Fibroblast of skin of scalp (primary cell): ENCODE results near the gene ZNF518B. TPM values are rescaled to one million over a fixed set of nuclear protein-coding genes. Genes with fewer than 3 reads are reported as not detected.

Source experiments
- DNase-seq: peaks from one replicate; pipeline ENCODE4 v3.0.0-alpha.2; 2013
- polyA plus RNA-seq, 2 experiments: library from polyadenylated mRNA; unstranded; fragments of 120-200 nt; gene quantifications; one replicate each; pipeline ENCODE4 v1.2.1, GENCODE V29; 2013; ENCODE audit not compliant: insufficient read length in 2 of 2

ZNF518B gene
- 15.0 TPM for polyA plus RNA-seq (2013, experiment 1 of 2; ENCODE audit: insufficient read length)
- 17.3 TPM for polyA plus RNA-seq (2013, experiment 2 of 2; ENCODE audit: insufficient read length)

GRCh38 chr4:10457255-10457801 lies at the start of gene ZNF518B:
Gene ZNF518B (minus strand): TSS chr4:10457426. CDS start chr4:10446328, 11,098 bp downstream.
- peak; percentile 79 for DNase-seq

GRCh38 chr4:10506077-10506476 lies 48.9 kb upstream of the ZNF518B start:
- no peak for DNase-seq

GRCh38 chr4:10504570-10505179 lies 47.4 kb upstream of the ZNF518B start:
- DNase-seq: no peak

- DNase-seq: no peak
Measured at GRCh38 chr4:10502717-10503116, 45.5 kb upstream of the ZNF518B start.

- DNase-seq: no peak
Measured at GRCh38 chr4:10500776-10501175, 43.5 kb upstream of the ZNF518B start.

GRCh38 chr4:10496200-10496599 lies 39.0 kb upstream of the ZNF518B start:
- no peak for DNase-seq

GRCh38 chr4:10495651-10496050 lies 38.4 kb upstream of the ZNF518B start:
- no peak for DNase-seq

- DNase-seq: no peak
Measured at GRCh38 chr4:10492464-10492863, 35.2 kb upstream of the ZNF518B start.

- DNase-seq: no peak
Measured at GRCh38 chr4:10491401-10491800, 34.2 kb upstream of the ZNF518B start.

GRCh38 chr4:10490996-10491395 lies 33.8 kb upstream of the ZNF518B start:
- no peak for DNase-seq

GRCh38 chr4:10482913-10483312 lies 25.7 kb upstream of the ZNF518B start:
- no peak for DNase-seq

GRCh38 chr4:10480616-10481015 lies 23.4 kb upstream of the ZNF518B start:
- DNase-seq: no peak

- no peak for DNase-seq
Measured at GRCh38 chr4:10478621-10479020, 21.4 kb upstream of the ZNF518B start.

- no peak for DNase-seq
Measured at GRCh38 chr4:10470505-10470904, 13.3 kb upstream of the ZNF518B start.

GRCh38 chr4:10466161-10466560 lies 8.9 kb upstream of the ZNF518B start:
- peak; percentile 31 for DNase-seq

GRCh38 chr4:10462876-10463275 lies 5.7 kb upstream of the ZNF518B start:
- no peak for DNase-seq

GRCh38 chr4:10461850-10462400 lies 4.7 kb upstream of the ZNF518B start:
- DNase-seq: no peak

- peak; percentile 71 for DNase-seq
Measured at GRCh38 chr4:10461091-10461849, 4.0 kb upstream of the ZNF518B start.

- no peak for DNase-seq
Measured at GRCh38 chr4:10460313-10461047, 3.3 kb upstream of the ZNF518B start.

- DNase-seq: no peak
Measured at GRCh38 chr4:10459305-10459704, 2.1 kb upstream of the ZNF518B start.

- no peak for DNase-seq
Measured at GRCh38 chr4:10458177-10458576, 951 bp upstream of the ZNF518B start.

GRCh38 chr4:10456595-10457254 lies 501 bp downstream of the ZNF518B start:
- peak; percentile 73 for DNase-seq
